ENCODE data around the gene PPM1E.
"Not testable (repeated sequence)": the region's sequence is repeated elsewhere in the genome, so short reads cannot be mapped to it uniquely, and the experiment has no call there.

Gene PPM1E

GRCh38 chr17:58730937-58731336, 24.7 kb upstream of the PPM1E start:
- H3K4me3 ChIP-seq (ENCODE audit: control insufficient read depth, low read depth, low read length): no peak overlapping the region
- no peak for DNase-seq (ENCODE audit: low read depth)
- no peak for TF ChIP-seq CTCF (conservative IDR thresholded peaks at IDR 0.05; ENCODE audit: control insufficient read depth, insufficient read depth, low read depth, low read length)

GRCh38 chr17:58734040-58734439, 21.6 kb upstream of the PPM1E start:
- no peak for DNase-seq (ENCODE audit: low read depth)
- TF ChIP-seq CTCF (conservative IDR thresholded peaks at IDR 0.05; ENCODE audit: control insufficient read depth, insufficient read depth, low read depth, low read length): no peak
- no peak overlapping the region for H3K4me3 ChIP-seq (ENCODE audit: control insufficient read depth, low read depth, low read length)

GRCh38 chr17:58734811-58735210, 20.8 kb upstream of the PPM1E start:
- DNase-seq (ENCODE audit: low read depth): no peak
- H3K4me3 ChIP-seq (ENCODE audit: control insufficient read depth, low read depth, low read length): no peak overlapping the region
- no peak for TF ChIP-seq CTCF (conservative IDR thresholded peaks at IDR 0.05; ENCODE audit: control insufficient read depth, insufficient read depth, low read depth, low read length)

- peak; percentile 45 for DNase-seq (ENCODE audit: low read depth)
- no peak for TF ChIP-seq CTCF (conservative IDR thresholded peaks at IDR 0.05; ENCODE audit: control insufficient read depth, insufficient read depth, low read depth, low read length)
- no peak overlapping the region for H3K4me3 ChIP-seq (ENCODE audit: control insufficient read depth, low read depth, low read length)
Observed at GRCh38 chr17:58741121-58741625, 14.5 kb upstream of the PPM1E start.

- TF ChIP-seq CTCF (conservative IDR thresholded peaks at IDR 0.05; ENCODE audit: control insufficient read depth, insufficient read depth, low read depth, low read length): no peak
- DNase-seq (ENCODE audit: low read depth): no peak
- no peak overlapping the region for H3K4me3 ChIP-seq (ENCODE audit: control insufficient read depth, low read depth, low read length)
Observed at GRCh38 chr17:58747674-58748073, 8.0 kb upstream of the PPM1E start.

- not testable (repeated sequence) for DNase-seq (ENCODE audit: low read depth)
Observed at GRCh38 chr17:58749627-58750026, 6.0 kb upstream of the PPM1E start.

GRCh38 chr17:58753026-58753425, 2.6 kb upstream of the PPM1E start:
- TF ChIP-seq CTCF (conservative IDR thresholded peaks at IDR 0.05; ENCODE audit: control insufficient read depth, insufficient read depth, low read depth, low read length): no peak
- no peak overlapping the region for H3K4me3 ChIP-seq (ENCODE audit: control insufficient read depth, low read depth, low read length)
- DNase-seq (ENCODE audit: low read depth): no peak

More at GRCh38 chr17:58749627-58750026, 6.0 kb upstream of the PPM1E start:
- H3K4me3 ChIP-seq (ENCODE audit: control insufficient read depth, low read depth, low read length): not testable (repeated sequence)

Measured in fibroblast of mammary gland (primary cell).